Fibroblast of peridontal ligament (primary cell): Measurements from ENCODE around the gene HOXD4.

Source experiments
- DNase-seq: peaks from one replicate; pipeline ENCODE4 v3.0.0-alpha.2; 2010; ENCODE audit errors: extremely low read depth

Gene HOXD4

DNA sequence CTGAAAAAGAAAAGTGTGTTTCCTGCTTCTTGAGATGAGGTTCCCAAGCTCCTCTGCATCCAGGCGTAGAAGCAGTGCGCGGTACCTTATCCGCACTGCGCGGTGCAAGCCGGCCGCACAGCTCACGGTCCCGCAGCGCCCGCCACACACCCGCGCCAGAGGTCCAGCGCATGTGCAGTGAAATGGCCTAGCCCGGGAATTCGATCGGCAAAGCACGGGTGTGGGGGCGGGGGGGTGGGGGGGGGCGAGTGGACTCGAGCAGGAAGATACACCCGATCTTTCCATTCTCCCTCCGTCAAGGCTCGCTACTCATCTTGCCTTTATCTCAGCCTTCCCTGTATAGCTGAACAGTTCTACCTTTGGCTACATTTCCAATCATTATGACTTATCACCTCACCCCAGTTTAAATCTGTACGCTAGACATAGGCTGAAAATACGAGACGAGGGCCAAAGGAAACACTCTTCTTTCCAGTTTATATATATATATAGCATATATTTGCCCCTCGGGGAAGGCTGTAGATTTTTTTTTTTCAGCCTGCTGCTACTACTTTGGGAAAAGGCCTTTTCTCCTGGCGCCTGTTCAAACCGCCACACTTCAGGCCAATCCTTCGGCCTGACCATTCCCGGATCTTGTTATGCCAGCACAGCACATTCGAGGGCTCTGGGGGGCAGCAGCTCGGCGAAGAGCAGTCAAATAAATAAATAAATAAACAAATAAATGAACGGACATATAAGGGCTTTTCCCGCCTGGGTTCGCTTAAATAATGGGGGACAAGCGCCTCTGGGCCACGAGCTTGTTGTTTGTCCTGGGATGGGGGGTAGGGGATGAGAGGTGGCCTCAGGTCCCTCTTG lies 11.5 kb upstream of the HOXD4 start:
- DNase-seq = no peak

DNA sequence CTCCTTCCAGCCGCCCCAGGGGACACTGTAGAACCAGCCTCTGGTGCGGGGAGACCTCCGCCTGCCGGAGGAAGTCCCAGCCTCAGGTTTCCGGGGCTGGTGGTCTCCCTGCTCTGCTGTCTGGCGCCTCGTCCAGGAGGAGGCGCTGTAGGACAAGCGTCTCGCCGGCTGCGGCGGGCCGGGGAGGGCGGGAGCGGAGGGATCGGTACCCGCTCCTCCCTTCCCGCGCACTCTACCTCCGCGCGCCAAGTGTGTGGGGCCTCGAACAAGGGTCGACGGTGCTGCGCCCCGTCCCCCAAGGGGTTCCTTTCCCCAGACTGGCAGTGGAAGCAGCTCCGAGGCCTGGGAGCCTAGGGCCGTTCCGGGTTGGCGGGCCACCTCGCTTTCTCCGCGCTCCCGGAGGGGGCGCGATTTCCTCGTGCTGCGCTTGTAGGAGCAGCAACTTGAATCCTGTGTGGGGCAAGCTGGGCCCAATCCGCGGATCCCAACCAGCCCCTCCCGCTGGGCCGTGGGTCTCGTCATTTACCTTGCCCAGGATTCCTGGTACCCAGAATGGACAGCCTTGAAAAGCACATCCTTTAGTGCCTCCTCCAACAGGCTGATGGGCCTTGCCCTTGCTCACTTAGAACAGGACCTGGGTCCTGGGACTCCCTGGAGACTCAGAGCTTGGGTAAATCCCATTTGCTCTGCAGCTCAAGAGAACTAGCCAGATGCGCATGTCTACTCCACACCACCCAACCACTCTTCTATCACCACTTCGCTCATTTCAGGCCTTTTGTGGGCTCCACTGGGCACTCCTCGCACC lies 10.6 kb upstream of the HOXD4 start:
- no peak for DNase-seq

DNA sequence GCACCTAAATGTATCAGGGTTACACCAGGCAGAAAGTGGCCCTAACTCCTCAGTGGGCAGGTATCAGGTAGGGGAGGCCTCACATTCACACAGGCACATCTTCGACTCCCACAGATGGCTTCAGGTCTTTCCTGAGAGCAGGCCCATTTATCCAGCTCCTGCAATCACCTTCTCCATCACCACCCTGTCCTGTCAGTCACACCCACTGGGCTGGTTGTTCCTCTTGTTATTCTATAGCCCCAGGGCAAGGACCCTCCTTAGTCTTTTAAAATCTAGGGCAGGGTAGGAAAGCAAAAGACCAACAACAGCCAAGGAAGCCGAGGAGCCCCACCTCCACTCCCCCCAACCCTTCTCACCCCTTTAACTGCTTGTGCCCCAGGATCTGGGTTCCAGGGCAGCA lies 9.1 kb upstream of the HOXD4 start:
- DNase-seq = no peak

DNA sequence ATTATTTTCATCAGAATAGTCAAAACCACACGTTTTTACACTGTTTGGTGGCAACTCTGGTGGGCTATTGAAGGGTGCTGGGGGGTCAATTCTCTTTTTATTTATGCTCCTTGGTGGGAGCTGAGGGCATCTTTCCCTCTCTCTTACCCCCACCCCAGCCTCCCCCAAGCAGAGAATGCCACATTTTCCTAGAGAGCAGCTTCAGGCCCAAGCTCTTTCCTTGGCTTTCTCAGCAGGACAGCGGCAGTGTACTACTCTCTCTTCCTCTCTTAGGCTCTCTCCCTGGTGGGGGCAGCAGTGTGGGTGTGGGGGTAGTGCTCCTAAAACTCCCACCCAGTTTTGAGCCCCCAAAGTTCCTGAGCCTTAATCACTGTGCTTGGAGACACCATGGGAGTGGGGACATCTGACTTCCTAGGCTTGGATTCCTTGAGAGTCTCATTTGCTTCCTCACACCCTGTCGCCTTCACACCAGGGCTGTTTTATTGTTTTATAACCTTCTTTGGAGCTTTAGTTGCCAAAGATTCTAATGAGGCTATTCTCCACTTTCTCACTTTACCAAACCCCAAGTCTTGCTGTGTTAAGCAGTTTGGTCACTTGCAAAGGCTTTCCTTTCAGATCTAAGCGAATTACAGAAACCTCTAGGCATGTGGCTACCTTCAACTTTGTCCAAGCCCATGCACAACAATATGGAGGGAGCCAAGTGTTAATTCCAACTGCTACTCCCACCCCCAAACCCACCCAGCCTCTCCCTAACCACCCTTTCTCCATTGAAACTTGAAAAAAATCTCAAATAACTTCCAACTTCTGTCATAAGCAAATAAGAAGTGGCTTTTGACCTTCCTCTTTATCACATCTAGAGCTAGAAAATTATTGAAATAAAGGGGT lies 6.0 kb upstream of the HOXD4 start:
- DNase-seq = no peak

DNA sequence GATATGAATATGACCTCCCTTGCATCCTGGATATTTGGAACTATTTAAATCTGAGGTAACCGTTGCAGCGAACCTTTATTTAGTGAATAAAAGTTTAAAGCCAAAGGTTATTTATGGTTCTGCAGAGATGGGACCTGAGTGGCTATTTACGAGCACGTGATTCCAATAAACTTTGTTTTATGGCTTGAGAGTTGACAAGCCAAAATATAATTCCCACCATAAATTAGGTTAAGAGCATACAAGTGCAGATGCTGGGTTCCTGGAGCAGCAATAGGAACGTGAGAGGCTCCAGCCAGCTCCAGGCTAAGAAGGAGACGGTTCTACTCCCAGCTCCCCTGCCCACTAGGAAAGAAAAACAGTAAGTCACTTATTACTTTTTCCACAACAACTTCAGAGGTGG lies 5.2 kb upstream of the HOXD4 start:
- DNase-seq = no peak

DNA sequence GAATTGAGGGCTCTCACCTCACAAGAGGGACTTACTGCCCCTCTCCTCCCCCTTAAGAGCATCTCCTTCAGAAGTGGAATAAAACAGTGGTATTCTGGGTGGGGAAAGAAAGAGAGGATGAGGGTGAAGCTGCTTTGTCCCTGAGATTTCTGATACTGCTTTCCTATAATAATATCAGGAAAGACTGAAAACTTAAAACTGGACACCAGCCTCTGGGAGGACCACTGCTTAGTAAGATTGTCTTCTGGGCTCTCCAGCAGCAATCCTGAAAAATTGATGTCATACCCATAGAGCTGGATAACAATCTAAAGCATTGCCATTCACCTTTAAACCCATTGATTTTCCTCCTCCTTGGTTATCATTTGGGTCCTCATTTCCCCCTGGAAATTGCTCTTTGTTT lies 4.7 kb upstream of the HOXD4 start:
- no peak for DNase-seq

DNA sequence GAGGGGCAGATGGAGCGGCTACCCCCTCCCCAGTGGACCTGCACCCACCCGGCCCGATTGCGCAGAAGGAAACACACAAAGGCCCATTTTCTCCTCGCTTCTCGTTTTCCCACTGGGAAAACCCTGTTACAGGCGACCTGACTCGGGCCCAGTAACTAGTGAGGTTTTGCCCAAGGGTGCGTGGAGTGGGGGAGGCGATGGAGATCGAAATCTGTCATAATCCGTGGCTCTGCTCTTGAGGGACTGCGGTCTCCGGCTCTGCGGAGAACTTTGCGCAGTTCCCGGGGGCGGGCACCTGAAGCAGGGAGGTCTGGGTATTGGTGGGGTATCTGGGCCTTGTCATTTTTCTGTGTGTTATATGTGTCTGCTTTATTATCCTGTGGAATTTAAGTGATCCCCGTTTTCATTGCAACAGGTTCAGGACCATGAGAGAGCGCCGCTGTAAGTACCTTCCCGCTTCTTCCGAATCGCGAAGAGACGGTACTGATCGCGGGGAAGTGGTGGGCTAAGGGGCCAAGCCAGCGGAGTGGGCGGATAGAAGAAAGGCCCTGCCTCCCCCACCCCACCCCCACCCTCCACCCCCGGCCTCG lies 4.0 kb upstream of the HOXD4 start:
- no peak for DNase-seq

DNA sequence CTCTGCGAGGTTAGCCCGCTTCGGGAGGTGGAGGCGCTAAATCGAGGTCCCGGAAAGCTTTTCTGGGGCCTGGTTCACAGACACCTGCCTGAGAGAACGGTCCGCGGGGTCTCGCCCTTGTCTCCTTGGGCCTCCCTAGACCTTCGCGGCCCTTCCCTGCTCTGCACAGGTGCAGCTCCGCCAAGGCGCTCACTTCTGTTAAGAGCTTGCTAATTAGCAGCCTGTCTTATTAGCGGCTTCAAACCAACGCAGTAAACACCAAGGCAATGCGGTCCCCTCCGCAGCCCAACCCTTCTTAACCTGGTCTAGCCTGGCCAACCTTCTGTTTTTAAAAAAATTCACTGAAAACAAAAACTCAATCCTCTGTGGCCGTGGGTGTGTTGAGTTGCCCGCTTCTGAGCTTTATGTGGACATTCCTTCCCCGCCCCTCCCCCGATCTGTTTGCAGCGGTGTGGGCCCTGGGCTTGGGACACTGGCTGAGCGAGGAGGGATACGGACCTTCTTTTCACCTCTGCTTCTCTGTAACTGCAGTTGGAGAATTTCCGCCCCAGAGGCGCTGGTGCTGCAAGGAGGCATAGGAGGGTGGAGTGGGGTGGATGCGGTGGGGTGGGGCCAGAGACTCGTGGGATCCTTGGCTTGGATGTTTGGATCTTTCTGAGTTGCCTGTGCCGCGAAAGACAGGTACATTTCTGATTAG lies 3.4 kb upstream of the HOXD4 start:
- DNase-seq = no peak

DNA sequence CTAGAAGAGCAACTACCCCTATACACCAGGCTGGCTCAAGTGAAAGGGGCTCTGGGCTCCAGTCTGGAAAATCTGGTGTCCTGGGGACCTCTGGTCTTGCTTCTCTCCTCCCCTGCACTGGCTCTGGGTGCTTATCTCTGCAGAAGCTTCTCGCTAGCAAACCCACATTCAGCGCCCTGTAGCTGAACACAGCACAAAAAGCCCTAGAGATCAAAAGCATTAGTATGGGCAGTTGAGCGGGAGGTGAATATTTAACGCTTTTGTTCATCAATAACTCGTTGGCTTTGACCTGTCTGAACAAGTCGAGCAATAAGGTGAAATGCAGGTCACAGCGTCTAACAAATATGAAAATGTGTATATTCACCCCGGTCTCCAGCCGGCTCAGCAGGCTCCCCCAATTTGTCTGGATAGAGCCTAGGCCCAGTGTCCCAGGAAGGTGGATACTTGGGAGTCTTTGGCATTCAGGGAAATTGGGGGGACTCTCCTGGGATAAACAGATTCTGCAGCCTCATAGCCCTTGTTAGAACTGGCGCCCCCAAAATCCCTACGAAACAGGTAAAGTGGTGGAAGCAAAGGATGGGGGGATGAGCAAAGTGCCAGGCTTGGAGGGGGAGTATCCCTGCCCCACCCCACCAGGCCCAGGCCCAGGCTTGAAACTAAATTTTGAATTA lies 2.5 kb upstream of the HOXD4 start:
- no peak for DNase-seq

DNA sequence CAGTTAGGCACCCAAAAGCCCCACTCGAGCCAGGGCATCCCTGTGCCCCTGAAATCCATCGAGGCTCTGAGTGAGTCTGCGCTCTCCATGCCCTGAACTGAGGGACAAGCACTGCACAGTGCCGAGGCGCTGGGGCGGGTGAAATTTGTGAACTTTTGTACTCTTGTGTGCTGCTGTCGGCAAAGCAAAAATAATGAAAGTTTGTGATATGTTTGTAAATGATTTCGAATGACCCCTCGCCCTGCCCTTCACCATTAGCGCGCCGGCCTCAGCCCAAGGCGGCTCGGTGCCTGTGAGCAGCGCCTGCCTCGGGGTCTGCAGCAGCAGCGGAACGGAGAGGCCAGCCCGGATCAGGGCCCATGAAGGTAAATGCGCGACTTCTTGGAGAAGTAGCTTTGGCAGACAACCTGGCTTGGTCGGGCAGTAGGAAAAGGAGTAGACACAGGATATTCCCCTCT lies 1.8 kb upstream of the HOXD4 start:
- no peak for DNase-seq

DNA sequence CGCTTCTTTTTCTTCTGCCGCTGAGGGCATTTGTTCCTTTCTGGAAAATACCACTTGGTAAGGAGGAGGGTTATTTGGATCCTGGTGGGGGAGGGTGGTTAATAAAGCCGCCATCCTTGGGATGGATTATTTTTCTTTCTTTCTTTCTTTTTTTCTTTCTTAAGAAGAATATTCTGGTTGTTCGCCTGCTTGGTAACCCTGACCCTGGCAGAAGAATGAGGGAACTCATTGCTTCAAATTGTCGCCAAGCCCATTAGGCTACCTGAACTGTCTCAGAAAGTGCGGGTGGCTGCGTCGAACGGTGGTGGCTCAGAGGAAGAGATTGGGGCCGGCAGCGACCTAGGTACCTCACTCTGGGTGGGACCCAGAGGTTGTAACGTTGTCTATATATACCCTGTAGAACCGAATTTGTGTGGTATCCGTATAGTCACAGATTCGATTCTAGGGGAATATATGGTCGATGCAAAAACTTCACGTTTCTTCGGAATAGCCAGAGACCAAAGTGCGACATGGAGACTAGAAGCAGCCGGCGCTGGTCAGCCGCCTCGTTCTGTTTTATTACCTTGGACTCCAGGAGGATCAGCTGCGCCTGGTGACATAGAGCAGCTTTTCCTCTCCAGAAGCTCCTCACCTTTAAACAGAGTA lies 1.3 kb upstream of the HOXD4 start:
- DNase-seq = no peak

DNA sequence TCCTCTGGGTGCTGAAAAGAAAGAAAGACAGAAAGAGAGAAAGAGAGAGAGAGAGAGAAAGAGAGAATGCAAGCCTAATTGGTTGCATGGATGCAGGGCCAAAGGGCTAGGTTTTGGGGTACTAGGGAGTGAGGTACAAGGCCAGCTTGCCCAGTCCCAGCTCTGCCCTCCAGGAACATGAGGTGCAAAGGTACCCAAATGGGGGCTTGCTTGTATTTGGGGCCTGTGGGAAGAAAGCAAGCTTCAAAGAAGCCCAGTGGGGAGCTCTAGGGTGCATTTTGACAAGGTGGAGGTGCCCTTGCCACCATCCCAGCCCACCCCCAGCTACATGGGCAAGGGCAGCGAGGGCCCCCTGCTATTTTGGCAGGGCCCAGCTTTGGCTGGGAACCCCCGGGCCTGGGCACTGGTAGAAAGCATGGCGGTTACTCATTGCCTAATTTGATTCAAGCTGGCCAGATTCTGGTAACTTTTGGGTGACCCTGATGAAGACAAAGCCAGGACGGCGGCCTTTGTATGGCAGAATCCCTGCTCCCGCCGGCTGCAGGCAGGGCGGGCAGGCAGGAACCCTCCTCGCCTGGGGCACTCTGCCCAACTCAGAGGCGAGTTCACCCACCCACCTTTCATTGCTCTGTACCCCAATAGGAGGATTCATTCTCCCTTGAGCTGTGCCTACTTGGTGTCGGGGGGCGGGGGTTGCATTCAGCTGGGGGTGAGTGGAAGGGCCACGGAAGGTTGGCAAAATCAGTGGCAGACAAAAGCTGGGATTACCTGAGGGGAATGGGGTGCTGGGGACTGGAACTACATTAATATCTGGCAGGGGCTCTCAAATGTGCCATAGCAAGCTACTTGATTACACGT lies 537 bp upstream of the HOXD4 start:
- DNase-seq = no peak

DNA sequence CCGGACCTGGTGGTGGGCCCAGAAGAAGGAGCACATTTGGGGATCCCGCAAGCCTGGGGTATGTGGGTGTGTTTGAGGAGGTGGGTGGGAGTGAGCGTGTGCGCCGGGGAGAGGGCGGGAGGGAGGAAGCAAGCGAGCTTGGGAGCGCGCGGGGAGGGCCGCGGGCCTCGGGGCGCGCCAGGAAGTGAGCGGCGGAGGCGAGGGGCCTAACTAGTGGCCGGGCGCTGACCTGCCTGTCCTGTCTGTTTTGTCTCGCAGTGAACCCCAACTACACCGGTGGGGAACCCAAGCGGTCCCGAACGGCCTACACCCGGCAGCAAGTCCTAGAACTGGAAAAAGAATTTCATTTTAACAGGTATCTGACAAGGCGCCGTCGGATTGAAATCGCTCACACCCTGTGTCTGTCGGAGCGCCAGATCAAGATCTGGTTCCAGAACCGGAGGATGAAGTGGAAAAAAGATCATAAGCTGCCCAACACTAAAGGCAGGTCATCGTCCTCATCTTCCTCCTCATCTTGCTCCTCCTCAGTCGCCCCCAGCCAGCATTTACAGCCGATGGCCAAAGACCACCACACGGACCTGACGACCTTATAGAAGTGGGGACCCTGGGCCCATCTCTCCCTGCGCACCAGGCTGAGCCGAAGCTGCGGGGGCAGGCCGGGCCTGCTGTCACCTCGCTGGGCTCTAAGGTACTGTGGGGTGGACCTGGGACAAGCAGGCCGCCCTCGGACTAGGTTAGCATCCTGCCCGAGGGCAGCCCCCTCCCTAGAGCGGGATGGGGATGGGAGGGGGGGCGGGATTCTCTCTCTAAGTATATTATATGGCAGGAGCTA lies 1.2 kb downstream of the HOXD4 start:
- no peak for DNase-seq

DNA sequence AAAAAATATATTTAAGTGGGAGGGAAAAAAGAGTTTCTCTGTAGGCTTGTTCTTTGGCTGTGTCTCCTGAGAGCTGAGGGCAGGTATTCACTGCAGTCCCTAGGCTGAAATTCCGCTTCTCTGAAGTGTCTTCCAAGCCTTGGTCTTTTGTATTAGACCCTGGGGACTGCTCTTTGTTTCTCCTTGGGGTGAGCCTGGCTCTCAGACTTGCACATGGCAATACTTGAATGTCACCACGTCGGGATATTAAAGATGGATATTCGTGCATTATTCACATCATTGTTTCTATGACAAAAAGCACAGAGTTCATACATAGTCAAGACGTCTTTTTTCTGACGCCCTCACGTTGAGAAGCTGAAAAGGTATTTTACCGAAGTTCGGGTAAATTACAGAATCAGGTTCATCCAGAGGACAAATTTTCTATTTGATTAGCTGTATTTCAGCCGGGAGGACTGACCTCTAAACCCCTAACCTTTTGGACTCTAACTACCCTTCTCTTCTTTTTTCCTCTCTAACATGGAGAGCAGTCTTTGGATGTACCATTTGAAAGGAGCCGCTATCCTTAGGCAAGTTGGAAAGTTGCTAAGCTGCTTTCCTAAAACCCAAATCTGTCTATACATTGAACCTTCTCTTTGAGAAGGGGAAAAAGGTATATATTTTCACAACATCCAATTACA lies 3.4 kb downstream of the HOXD4 start:
- no peak for DNase-seq

DNA sequence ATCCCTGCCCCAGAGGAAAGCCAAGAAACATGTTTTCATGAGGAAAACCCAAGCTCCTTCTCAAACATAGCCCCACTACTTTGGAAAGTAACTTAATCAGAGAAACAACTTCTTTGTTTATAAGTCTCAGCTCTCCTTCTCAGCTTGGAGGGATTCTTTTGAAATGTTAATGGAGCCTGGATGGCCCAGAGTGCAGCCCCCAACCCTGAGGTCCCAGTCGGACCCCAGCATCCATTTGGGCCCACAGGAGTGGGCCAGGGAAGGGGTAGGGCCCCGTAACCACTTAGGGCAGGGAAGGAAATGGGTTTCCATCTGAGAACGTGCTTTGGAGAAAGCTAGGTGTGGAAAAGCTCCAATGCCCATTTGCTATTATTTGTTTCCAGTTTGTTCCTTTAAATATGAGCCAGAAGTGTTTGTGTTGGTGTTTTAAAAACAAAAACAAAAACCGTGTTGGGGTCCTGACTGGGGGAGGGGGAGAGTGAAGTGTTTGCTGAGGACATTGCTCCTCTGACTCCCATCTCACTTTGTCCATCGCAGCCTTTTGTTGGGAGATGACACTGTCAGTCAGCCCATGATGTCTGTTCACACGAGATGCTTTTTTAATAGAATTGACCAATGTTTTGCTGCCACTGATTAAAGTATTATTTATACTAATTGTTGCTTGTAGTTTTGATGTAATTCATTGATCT lies 4.2 kb downstream of the HOXD4 start:
- DNase-seq = no peak

DNA sequence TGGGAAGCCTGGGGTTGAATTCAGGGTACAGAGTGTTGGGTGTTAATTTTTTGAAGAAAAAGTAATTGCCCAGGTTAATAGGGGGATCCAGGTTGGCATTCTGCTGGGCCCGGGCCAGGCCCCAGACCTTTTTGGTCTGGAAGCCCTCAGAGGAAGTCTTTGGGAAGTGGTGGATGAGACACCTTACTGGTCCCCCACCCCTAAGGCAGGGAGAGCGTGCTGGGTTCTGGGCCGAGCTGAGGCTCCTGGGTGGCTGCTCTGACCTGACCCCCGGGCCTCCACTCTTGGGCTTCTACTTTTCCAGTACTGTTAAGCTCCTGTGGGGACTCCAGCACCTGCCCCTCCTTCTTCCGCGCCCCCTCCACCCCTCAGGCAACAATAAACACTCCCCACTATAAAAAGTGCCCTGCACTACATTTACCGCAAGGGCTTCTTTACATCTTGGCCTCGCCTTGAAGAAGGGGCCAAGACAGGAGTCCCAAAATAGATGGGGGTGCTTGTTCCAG lies 5.0 kb downstream of the HOXD4 start:
- DNase-seq = no peak
